ENCODE data around the gene HINFP.

DNA sequence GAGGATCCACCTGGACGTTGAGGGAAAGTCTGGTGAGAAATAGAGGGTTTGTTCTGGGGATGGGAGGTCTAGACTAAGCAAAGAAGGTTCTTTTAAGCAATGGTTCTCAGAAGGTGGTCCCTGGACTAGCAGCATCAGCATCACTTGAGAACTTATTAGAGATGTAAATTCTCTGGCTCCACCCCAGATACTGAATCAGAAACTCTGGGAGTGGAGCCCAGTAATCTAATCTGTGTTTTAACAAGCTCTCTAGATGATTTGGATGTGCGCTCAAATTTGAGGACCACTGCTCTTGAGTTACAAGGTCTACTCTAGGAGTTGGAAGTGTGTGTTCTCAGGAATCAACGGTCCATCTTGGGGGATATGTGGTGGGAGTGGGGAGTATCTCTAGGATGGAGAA lies 24.2 kb downstream of the HINFP start:
- TF ChIP-seq POLR2A (IDR thresholded peaks at IDR 0.05; ENCODE audit: low read depth, low read length), result no peak
- TF ChIP-seq CTCF (conservative IDR thresholded peaks at IDR 0.05; ENCODE audit: low read depth, low read length), result no peak
- TF ChIP-seq RFX5 (IDR thresholded peaks at IDR 0.05; ENCODE audit: low read depth, low read length), result no peak
- TF ChIP-seq ELK1 (IDR thresholded peaks at IDR 0.05; ENCODE audit: borderline replicate concordance, low read depth, low read length), result no peak
- TF ChIP-seq RCOR1 (IDR thresholded peaks at IDR 0.05; ENCODE audit: insufficient replicate concordance, low read length), result no peak
- no peak for TF ChIP-seq CHD1 (IDR thresholded peaks at IDR 0.05; ENCODE audit: low read depth, low read length)
- no peak for TF ChIP-seq FOS (IDR thresholded peaks at IDR 0.05; ENCODE audit: low read depth, low read length)

Data from IMR-90 (cell line).